Fibroblast of skin of back (primary cell): Measurements from ENCODE around the gene DGUOK.

Experiments used
- DNase-seq: peaks from one replicate; pipeline ENCODE4 v3.0.0-alpha.2; 2013

The DGUOK gene

GRCh38 chr2:73952499-73953446 is 26.1 kb downstream of the DGUOK start:
- DNase-seq, result peak; percentile 34

DNA sequence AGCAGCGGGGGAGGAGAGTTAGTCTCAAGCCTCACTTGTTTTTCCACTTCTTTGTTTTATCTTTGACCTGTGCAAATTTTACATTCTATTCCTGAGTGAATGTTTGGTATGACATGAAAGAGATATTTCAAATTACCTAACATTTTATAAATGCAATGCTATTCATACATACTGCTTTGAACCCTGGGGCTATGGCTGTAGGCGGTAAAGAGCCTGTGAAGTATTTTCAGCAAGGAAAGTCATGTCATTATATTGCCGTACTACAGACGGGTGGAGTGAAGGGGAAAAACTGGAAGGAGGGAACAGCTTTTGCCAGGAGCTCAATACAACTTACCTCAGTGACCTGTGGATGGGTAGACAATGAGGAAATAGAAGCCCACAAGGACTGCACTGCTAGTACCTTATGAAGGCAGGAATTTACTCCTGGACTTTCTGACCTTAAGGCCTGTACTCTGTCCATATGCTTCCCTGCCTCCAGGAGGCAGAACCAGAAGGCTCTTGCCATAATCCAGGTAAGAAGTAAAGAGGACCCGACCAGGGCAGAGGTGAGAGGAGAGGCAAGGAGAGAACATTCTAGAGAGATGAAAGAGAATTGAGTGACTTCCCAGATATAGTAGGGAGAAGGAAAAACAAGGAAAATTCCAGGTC is 29.7 kb downstream of the DGUOK start:
- DNase-seq, result no peak

- DNase-seq, result no peak
Measured at GRCh38 chr2:73961274-73961673, 34.6 kb downstream of the DGUOK start.

DNA sequence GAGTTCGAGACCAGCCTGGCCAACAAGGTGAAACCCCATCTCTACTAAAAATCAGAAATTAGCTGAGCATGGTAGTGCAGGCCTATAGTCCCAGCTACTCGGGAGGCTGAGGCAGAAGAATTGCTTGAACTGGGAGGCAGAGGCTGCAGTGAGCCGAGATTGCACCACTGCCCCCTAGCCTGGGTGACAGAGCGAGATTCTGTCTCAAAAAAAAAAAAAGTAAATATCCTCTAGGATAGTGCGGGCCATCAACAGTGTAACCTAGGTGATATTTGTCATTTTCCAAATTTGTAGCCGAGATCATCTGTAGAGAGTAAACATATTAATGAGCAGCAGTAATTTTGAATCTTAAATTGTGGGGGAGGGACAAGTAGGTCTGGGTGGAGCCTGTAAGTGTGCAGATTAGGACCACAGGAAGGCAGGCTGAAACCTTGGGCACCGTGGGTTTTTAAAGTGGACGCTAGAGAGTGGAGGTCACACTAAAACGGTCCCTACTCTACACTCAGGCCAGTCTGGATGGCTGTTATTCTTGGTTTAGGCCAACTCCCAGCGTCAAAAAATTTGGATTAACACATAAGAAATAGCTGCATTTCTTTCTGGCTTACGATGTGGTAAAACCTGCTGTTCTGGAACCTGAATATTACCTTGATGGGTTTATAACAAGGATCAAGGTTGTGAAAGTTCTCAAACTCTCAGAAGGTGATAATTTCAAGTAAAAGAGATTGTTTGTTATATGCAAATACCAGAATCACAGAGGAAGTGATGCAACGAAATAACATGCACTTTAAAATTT is 35.3 kb downstream of the DGUOK start:
- DNase-seq, result no peak

- no peak for DNase-seq
Measured at GRCh38 chr2:73962798-73963197, 36.1 kb downstream of the DGUOK start.

- DNase-seq, result no peak
Measured at GRCh38 chr2:73963385-73964120, 36.9 kb downstream of the DGUOK start.

DNA sequence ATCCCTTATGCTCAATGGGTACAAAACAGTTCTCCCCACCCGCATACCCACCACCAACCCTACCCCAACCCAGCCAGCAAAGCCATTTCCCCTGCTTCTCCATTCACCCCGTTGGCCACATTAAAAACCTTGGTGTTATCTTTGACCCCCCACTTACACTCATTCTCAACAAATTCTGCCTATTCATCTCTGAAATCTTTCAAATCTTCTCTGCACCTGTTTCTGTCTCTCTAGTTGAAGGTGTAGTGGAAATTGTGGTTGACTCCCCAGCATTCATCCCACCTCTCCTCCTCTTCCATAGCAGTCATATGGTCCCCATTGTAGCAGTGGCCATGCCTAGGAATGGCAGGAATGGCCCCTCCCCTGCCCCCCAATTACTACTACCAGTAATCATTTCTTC is 37.5 kb downstream of the DGUOK start:
- no peak for DNase-seq

DNA sequence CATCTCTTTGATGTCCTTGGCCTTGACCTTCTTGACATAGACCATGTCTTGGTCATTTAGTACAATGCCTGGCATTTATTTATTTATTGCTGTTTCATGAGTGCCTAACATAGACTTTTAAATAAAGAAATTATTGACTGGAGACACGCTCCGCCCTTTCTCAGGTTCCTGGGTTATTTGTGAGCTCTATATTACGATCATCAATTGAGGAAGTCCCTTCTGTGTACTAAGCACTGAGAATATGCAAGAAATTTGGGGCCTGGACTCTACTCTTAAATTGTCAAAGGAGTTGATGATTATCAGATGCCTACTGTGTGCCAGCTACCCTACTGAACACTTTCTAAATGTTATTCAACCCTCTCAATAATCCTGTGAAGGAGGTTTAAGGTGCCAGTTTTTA is 38.4 kb downstream of the DGUOK start:
- DNase-seq, result no peak

GRCh38 chr2:73968357-73968937 is 41.8 kb downstream of the DGUOK start:
- DNase-seq, result no peak

DNA sequence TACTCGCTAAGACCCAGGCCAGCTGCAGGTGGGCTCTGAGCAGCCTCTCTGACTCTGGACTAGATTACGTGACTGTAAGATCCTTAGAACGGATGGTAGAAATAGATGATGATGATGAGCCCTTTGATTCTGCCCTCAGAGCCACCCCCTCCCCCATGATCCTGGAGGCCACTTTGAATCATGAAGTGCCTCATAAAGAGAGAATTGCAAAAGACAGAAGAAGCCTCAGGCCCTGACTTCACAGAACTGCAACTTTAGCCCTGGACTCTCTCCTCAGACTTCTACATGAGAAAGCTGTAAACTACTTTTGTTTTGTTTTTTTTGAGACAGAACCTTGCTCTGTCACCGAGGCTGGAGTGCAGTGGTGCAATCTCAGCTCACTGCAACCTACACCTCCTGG is 42.7 kb downstream of the DGUOK start:
- DNase-seq, result no peak

DNA sequence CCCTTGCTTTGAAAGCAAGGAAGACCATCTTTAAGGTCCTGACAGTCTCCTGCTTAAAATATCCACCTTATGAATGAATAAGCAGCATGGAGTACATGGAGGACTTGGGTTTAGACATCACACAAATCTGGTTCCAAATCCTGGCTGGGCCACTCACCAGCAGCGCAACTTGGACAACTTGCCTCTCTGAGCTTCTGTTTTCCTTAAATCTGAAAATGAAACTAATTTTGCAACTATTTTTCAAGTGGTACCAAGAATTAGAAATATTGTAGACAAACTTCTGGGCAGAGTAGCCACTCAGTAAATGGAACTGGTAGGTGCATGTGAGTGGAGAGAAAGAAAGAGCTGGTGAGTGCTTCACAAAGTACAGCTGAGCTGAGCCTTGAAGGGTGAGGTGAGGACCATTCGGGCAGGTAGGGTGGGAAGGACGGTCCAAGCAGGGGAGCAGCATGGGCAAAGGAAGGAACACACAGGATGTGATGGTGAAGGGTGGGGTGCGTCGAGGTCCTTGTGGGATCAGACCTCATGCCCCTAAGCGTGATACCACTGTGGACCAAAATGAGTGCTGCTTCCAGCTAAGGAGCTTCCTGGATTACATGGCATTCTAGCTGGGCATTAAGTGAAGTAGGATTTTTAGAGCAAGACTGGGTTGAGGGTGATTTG is 43.6 kb downstream of the DGUOK start:
- no peak for DNase-seq

DNA sequence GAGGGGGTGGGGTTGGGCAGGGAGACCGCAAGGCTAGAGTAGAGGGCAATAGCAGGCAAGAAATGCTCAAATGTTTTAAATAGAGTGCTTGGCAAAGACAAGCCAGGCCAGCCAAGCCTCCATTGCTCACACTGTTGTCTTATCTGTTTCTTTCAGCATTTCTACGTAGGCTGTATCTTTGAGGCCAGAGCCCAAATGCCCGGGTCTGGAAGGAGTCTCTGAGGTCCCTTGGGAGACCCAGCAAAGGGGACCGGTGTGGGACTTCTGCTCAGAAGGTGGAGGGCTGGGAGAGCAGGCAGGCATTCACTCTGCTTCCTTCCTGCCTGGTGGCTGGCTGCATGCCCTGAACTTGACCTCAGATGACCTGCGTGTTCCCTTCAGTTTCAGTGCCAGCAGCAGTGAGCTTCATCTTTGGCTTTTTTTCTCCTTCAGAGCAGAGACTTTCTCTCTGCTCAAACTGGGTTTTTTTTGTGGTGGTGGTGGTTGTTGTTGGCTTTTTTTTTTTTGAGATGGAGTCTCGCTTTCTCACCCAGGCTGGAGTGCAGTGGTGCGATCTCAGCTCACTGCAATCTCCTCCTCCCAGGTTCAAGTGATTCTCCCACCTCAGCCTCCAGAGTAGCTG is 44.3 kb downstream of the DGUOK start:
- no peak for DNase-seq

DNA sequence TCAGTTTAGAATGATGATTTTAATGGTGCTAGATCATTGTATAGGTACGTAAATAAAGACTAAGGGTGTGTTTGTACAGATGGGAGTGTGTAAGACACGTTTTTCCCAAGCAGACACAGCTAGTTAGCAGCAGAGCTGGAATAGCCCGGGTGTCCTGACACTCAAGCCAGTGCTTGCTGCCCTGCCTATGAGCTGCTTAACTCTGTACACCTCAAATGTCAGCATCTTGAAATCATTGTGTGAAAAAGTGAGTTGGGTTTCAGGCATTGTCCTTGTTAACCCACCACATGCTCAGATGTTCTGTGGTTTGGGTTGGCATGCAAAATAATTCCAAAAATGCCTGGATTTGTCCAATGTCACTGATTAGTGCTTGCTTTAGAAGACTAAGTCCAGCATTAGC is 45.0 kb downstream of the DGUOK start:
- no peak for DNase-seq

- no peak for DNase-seq
Measured at GRCh38 chr2:73972846-73973245, 46.2 kb downstream of the DGUOK start.

GRCh38 chr2:73975731-73976130 is 49.1 kb downstream of the DGUOK start:
- DNase-seq, result no peak

DNA sequence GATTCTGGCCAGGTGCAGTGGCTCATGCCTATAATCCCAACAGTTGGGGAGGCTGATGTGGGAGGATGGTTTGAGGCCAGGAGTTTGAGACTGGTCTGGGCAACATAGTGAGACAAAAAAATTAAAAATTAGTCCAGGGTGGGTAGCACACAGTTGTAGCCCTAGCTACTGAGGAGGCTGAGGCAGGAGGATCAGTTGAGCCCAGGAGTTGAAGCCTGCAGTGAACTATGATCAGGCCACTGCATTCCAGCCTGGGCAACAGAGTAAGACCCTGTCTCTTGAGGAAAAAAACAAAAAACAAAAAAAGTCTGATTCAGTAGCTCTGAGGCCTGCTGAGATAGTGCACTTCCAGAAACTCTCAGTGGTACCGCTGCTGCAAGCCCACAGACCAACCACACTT is 50.1 kb downstream of the DGUOK start:
- DNase-seq, result no peak

DNA sequence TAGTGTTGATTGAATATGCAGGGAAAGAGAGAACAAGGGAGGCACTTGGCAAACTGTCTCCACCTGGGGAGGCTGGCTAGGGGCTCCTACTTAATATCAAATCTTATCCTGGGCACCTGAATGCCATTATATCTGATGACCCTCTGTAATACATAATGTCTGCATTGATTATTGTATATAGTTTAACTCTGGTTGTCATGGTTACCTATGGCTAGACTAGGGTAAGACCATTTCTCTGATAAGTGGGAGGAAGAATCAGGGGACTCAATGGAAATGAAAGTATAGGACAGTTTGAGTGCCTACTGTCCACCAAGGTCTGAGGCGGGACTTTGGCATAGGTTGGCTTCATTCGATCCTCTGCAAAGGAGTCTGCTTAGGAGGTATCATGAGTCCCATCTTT is 50.8 kb downstream of the DGUOK start:
- DNase-seq, result no peak

DNA sequence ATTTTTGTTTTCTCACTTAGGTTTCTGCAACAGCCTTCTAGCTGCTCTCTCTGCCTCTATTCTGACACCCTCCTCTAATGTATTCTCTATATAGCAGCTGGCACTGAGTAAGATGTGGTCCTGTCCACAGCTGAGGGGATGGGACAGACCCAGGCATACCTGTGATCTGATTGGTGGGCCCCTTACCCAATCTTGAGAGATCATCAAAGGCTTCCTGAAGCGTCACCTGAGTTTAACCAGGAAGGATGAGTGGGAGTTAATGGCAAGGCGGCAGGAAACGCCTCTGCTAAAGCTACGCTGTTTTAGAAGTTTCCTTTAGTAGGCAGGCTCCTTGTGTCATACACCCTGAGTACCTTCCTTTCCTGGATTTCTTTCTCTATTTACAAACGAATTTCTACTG is 52.3 kb downstream of the DGUOK start:
- no peak for DNase-seq

- peak; percentile 77 for DNase-seq
Measured at GRCh38 chr2:73979686-73980085, 53.0 kb downstream of the DGUOK start.

- no peak for DNase-seq
Measured at GRCh38 chr2:73980566-73980965, 53.9 kb downstream of the DGUOK start.
